ENCODE results near the gene TFF1. TPM values are rescaled to one million over a fixed set of nuclear protein-coding genes. Genes with fewer than 3 reads are reported as not detected.
A peak's percentile ranks its signal among the peaks of the same experiment; 100 is the strongest.

Gene TFF1
- total RNA-seq, 2 donors from 2014 or later = 233 to 916 TPM

DNA sequence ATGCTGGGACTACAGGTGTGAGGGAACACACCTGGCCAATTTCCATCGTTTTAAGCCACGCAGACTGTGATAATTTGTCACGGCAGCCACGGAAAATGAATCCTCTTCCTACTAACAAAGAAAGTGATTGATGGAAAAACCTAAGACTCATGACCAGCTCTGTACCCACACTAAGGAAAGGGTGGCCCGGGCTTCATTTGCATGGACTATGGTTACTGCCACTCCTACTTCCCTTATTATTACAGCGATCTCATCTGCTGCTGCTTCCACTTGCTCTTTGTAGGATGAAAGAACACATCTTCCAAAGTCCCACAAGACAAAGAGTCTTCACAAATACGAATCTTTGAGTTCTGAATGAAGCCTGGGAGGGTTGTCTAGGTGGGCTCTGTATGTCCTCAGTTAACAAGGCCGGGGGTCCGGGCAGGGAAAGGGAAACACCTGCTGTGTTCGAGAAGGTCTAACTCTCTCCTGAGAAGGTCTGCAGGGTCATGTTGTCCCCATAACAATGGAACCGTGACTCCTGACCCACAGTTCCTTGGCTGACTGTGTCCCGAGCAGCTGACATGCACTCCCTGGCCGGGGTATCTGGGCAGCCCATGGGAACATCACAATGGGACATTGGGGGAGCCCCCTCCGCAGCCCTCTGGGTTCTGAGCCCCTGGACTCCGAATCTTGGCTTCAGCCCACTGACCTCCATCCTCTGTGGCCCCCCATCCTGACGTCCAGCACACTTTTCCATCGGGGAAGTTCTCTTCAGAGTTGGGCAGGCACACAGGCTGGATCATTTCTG, 13.3 kb upstream of the TFF1 start:
- intact Hi-C loops (cut with DNase I) = loop anchor here (2.0 to 5.0 kb wide), 2 partner anchors 68 to 71 kb away; no protein-coding TSS in a partner anchor
- H3K27ac ChIP-seq = no peak overlapping the region
- H3K4me3 ChIP-seq = no peak overlapping the region
- no peak for DNase-seq
- TF ChIP-seq, protein P1, sequence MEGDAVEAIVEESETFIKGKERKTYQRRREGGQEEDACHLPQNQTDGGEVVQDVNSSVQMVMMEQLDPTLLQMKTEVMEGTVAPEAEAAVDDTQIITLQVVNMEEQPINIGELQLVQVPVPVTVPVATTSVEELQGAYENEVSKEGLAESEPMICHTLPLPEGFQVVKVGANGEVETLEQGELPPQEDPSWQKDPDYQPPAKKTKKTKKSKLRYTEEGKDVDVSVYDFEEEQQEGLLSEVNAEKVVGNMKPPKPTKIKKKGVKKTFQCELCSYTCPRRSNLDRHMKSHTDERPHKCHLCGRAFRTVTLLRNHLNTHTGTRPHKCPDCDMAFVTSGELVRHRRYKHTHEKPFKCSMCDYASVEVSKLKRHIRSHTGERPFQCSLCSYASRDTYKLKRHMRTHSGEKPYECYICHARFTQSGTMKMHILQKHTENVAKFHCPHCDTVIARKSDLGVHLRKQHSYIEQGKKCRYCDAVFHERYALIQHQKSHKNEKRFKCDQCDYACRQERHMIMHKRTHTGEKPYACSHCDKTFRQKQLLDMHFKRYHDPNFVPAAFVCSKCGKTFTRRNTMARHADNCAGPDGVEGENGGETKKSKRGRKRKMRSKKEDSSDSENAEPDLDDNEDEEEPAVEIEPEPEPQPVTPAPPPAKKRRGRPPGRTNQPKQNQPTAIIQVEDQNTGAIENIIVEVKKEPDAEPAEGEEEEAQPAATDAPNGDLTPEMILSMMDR (IDR thresholded peaks at IDR 0.05) = no peak
- H3K36me3 ChIP-seq = no peaks in the 10 kb centered on the region
- H3K4me1 ChIP-seq = no peaks in the 10 kb centered on the region
- H3K27me3 ChIP-seq = no peaks in the 10 kb centered on the region
- no peak overlapping the region for H3K9ac ChIP-seq (ENCODE audit: low read depth in 2 of 2, low read length in 2 of 2)
- no peaks in the 10 kb centered on the region for H3K9me3 ChIP-seq

DNA sequence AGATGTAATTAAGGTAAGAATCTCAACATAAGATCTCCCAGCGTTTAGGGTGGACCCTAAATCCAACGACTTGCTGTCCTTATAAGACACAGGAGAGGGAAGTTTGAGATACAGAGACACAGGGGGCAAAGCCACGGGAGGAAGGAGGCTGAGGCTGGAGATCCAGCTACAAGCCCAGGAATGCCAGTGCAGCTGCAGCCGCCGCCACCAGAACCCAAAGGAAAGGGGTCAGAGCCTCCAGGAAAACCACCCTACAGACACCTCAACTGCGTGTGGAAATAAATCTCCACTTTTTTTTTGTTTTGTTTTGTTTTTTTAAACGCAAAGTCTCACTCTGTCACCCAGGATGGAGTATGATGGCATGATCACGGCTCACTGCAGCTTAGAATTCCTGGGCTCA, 12.1 kb upstream of the TFF1 start:
- no peaks in the 10 kb centered on the region for H3K36me3 ChIP-seq
- H3K4me3 ChIP-seq = no peak overlapping the region
- H3K27ac ChIP-seq = no peak overlapping the region
- H3K27me3 ChIP-seq = no peaks in the 10 kb centered on the region
- H3K9ac ChIP-seq (ENCODE audit: low read depth in 2 of 2, low read length in 2 of 2) = no peak overlapping the region
- DNase-seq = no peak
- intact Hi-C loops (cut with DNase I) = no loop called here
- no peaks in the 10 kb centered on the region for H3K9me3 ChIP-seq
- TF ChIP-seq, protein P1 (IDR thresholded peaks at IDR 0.05) = no peak
- H3K4me1 ChIP-seq = no peaks in the 10 kb centered on the region

DNA sequence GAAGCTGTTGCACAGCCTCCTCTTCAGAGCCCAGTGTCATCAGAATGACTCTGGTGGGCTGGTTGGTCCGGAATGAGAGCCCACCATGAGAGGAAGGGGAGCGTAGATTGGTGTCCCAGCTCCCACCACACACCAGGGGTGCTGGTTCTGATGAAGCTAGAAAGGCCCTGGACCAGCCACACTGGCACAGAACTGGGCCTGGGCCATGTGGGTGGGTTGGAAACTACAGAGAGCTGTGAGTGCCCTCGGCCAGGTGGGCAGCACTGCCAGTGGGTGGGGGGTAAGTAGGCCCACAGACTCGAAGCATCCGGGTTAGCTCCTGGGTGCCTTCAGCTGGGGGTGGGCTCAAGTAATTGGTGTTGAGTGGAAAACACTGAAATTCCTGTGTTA, 11.6 kb upstream of the TFF1 start:
- intact Hi-C loops (cut with DNase I) = no loop called here
- TF ChIP-seq, protein P1 (IDR thresholded peaks at IDR 0.05) = no peak
- Histone ChIP-seq H3K9ac (ENCODE audit: low read depth in 2 of 2, low read length in 2 of 2) (no peak overlapping the region), H3K4me1 (no peaks in the 10 kb centered on the region), H3K4me3 (no peak overlapping the region), H3K27me3 (no peaks in the 10 kb centered on the region), H3K27ac (no peak overlapping the region), H3K36me3 (no peaks in the 10 kb centered on the region), H3K9me3 (no peaks in the 10 kb centered on the region)
- no peak for DNase-seq

DNA sequence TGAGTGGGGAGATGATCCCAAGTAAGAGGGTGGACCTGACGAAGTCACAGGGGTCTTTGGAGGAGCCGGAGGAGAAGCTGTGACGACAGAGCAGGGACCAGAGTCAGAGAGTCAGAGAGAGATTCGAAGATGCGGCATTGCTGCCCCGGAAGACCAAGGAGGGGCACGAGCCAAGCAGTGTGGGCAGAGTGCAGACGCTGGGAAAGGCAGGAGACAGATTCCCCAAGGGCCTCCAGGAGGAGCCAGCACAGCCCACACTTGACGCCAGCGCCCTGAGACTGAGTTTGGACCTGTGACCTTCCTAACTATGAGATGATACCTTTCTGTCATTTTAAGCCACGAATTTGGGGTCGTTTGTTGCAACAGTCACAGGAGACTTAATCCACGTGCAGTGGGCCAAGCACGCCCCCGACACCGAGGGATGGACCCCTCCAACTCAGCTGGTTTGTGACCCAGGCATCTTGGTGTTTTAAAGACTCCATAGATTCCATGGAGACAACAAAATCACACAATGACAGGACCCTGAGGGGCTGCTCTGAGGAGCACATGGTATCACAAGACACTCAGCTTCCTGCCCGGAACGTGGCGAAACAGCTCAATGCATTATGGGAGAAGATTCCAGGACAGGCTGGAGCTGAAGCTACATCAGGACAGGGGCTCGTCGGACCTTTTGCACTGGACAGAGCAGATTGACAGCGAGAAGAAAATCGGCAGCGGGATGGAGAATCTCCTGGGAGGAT, 11.0 kb upstream of the TFF1 start:
- intact Hi-C loops (cut with DNase I) = no loop called here
- DNase-seq = no peak

DNA sequence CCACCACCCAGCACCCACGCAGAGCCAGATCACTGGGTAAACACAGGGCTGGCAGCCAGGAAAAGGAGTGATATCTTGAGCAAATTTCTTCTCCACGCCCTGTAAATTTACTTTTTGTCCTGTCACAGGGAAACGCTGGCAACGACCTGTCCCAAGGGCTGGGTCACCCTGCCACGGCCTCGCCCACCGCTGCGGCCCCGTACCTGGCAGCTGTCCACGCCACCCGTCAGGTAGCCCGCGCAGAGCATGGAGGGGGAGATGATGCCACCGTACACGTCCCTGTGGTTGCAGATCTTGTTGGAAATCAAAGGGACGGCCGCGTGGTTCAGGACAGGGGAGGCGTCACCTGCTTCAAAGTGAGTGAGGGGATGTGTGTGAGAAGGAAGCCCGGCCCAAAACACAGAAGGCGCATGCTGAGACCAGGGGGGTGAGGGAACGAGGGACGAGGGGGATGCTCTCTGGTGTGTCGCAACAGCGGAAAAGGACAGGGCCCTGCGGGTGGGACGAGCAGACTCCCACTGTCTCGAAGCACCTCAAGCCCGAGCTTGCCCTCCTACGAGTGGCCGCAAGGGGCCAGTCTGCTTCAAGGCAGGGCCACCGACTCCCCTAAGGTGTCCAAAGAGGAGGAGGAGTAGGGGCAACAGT, 10.1 kb upstream of the TFF1 start:
- peak; percentile 83 for DNase-seq
- Histone ChIP-seq H3K27me3 (no peaks in the 10 kb centered on the region), H3K36me3 (no peaks in the 10 kb centered on the region), H3K4me3 (no peak overlapping the region), H3K4me1 (no peaks in the 10 kb centered on the region), H3K9me3 (no peaks in the 10 kb centered on the region), H3K9ac (ENCODE audit: low read depth in 2 of 2, low read length in 2 of 2) (peak overlapping the region in 1 of 2 donors; percentile 63), H3K27ac (peak overlapping the region; percentile 70)
- intact Hi-C loops (cut with DNase I) = no loop called here
- TF ChIP-seq, protein P1 (IDR thresholded peaks at IDR 0.05) = peak; percentile 31

More for the DNA sequence above, 11.0 kb upstream of the TFF1 start:
- H3K36me3 ChIP-seq = no peaks in the 10 kb centered on the region
- H3K27ac ChIP-seq = no peak overlapping the region
- no peaks in the 10 kb centered on the region for H3K27me3 ChIP-seq
- no peak overlapping the region for H3K4me3 ChIP-seq
- no peaks in the 10 kb centered on the region for H3K9me3 ChIP-seq
- no peaks in the 10 kb centered on the region for H3K4me1 ChIP-seq
- H3K9ac ChIP-seq (ENCODE audit: low read depth in 2 of 2, low read length in 2 of 2) = peak overlapping the region in 1 of 2 donors; percentile 63
- TF ChIP-seq, protein P1 (IDR thresholded peaks at IDR 0.05) = no peak
